ENCODE data around the gene BCAN.

DNA sequence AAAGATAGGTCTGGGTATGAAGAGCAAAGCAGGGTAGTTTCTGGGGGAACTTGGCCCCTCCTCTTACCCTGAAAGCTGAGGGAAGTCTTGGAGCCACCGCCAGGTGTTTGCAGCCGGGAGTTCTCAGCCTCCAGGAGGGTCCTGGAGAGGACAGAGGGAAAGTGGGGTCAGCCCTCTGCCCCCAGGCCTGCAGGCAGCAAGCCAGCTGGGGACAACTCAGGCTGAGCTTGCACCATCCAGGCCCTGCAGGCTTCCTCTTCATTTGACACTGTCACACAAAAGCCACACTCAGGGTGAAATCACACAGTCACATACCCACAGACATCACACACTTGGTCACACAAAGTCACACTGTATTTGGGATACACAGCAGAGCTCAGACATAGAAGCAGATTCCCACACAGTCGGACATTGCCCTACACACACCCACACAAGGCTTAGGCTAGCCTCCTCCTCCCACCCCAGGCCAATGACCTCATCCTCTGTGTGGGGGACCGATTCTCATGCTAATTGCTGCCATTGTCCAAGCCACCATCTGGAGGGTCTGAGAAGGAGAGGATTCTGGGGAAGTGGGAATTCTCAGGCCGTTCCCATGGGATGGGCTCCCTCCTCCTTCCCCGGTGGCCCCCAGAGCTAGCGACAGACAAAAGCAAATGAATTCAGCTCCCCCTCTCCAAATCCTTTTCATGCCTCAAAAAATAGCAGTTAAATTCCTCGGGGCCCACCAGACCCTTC, 31.6 kb downstream of the BCAN start:
- TF ChIP-seq, protein P1, sequence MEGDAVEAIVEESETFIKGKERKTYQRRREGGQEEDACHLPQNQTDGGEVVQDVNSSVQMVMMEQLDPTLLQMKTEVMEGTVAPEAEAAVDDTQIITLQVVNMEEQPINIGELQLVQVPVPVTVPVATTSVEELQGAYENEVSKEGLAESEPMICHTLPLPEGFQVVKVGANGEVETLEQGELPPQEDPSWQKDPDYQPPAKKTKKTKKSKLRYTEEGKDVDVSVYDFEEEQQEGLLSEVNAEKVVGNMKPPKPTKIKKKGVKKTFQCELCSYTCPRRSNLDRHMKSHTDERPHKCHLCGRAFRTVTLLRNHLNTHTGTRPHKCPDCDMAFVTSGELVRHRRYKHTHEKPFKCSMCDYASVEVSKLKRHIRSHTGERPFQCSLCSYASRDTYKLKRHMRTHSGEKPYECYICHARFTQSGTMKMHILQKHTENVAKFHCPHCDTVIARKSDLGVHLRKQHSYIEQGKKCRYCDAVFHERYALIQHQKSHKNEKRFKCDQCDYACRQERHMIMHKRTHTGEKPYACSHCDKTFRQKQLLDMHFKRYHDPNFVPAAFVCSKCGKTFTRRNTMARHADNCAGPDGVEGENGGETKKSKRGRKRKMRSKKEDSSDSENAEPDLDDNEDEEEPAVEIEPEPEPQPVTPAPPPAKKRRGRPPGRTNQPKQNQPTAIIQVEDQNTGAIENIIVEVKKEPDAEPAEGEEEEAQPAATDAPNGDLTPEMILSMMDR (IDR thresholded peaks at IDR 0.05): no peak
- no peak for TF ChIP-seq EP300 (IDR thresholded peaks at IDR 0.05)
